Measurements from ENCODE around the gene MPND.
A peak's percentile ranks its signal among the peaks of the same experiment; 100 is the strongest.

DNA sequence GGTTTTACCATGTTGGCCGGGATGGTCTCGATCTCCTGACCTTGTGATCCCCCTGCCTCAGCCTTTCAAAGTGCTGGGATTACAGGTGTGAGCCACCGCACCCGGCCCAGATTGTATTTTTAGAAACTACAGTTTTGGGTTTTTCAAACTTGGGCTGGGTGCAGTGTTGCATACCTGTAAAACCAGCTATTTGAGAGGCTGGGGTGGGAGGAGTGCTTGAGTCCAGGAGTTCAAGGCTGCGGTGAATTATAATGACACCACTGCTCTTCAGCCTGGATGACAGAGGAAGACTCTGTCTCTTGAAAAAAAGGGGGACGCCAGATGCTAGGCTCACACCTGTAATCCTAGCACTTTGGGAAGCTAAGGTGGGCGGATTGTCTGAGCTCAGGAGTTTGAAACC lies 63.3 kb downstream of the MPND start:
- TF ChIP-seq TCF7L2 (IDR thresholded peaks at IDR 0.05; ENCODE audit: low read depth, low read length) (no peak), CHD2 (IDR thresholded peaks at IDR 0.05; ENCODE audit: low read depth, low read length) (no peak), POLR2A (IDR thresholded peaks at IDR 0.05; ENCODE audit: insufficient read depth in 1 of 2, low read depth in 2 of 2, low read length in 2 of 2) (no peak), SP5 (CRISPR knock-in tag; IDR thresholded peaks at IDR 0.05; ENCODE audit: borderline replicate concordance, low read depth) (peak; percentile 84)
- TF ChIP-seq, protein P1, sequence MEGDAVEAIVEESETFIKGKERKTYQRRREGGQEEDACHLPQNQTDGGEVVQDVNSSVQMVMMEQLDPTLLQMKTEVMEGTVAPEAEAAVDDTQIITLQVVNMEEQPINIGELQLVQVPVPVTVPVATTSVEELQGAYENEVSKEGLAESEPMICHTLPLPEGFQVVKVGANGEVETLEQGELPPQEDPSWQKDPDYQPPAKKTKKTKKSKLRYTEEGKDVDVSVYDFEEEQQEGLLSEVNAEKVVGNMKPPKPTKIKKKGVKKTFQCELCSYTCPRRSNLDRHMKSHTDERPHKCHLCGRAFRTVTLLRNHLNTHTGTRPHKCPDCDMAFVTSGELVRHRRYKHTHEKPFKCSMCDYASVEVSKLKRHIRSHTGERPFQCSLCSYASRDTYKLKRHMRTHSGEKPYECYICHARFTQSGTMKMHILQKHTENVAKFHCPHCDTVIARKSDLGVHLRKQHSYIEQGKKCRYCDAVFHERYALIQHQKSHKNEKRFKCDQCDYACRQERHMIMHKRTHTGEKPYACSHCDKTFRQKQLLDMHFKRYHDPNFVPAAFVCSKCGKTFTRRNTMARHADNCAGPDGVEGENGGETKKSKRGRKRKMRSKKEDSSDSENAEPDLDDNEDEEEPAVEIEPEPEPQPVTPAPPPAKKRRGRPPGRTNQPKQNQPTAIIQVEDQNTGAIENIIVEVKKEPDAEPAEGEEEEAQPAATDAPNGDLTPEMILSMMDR (CRISPR knock-in tag; IDR thresholded peaks at IDR 0.05): no peak

Data from HepG2 (cell line).